ENCODE results near the gene FAM217B. TPM values are rescaled to one million over a fixed set of nuclear protein-coding genes. Genes with fewer than 3 reads are reported as not detected.

The FAM217B gene
- polyA plus RNA-seq, 6 donors from 2014 or later: 12.0 to 25.1 (median 17.5) TPM

DNA sequence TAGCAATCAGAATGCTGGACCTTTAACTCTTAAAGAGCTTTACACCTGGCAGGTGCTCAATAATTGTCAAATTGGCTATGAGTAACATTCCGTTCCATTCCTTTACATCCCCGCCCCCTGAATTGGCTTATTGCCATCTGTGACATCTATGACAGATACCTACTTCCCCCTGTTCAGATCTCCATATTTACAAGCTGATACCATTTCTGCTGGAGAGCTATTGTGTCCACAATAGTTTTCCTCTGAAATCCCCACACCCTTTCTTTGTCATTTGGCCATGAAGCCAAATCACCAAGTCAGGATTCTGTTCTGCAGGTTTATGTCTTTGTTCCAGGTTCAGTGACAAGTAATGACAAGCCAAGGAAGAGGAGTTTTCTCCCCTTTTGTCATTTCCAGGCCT is 21.2 kb downstream of the FAM217B start:
- ATAC-seq (ENCODE audit: low read depth in 2 of 2): no peak
- peaks cover 0 to 12% of the 10 kb centered on the region in 2 donors for H3K36me3 Mint-ChIP-seq
- DNase-seq: no peak

DNA sequence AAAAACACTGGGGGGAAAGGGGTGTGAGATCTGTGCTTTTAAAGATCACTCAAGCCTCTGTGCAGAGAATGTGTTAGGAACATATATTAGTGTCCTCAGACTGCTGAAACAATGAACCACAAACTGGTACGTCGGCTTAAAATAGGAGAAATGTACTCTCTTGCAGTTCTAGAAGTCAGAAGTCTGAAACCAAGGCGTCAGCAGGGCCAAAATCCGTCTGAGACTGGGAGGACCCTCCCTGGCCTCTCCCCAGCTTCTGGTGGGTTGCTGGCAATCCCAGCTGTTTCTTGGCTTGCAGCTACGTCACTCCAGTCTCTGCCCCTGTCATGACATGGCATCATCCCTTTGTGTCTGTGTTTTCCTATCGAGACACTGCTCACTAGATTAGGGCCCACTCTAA is 22.0 kb downstream of the FAM217B start:
- H3K4me3 Mint-ChIP-seq: no peak overlapping the region
- peaks cover 0 to 12% of the 10 kb centered on the region in 2 donors for H3K36me3 Mint-ChIP-seq
- ATAC-seq (ENCODE audit: low read depth in 2 of 2) (no peak), DNase-seq (no peak)
- no peak overlapping the region for H3K27ac Mint-ChIP-seq
- H3K4me1 Mint-ChIP-seq: no peaks in the 10 kb centered on the region
- no peaks in the 10 kb centered on the region for H3K27me3 Mint-ChIP-seq
- H3K9me3 Mint-ChIP-seq: no peaks in the 10 kb centered on the region

More for the DNA sequence above, 21.2 kb downstream of the FAM217B start:
- no peak overlapping the region for H3K27ac Mint-ChIP-seq
- no peaks in the 10 kb centered on the region for H3K4me1 Mint-ChIP-seq
- H3K4me3 Mint-ChIP-seq: no peak overlapping the region
- H3K27me3 Mint-ChIP-seq: no peaks in the 10 kb centered on the region
- H3K9me3 Mint-ChIP-seq: no peaks in the 10 kb centered on the region

DNA sequence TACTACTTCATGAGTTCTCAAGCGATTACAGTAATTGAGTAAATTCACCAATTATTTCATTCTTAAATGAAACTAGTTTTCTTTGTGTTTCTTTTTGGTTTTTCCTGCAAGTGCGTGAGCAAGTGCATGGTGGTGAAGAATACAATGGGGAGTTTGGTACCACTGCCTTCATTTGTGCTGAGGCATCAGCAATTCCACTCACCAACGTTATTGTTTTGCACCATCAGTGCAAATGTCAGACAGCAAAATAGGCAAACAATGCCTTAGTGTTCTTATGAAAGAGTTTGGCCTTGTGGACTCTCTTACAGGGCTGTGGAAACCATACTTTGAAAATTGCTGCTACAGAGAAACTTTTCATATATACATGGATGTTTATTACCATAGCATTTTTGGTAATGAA is 26.2 kb downstream of the FAM217B start:
- H3K4me3 Mint-ChIP-seq: no peak overlapping the region
- H3K27ac Mint-ChIP-seq: no peak overlapping the region
- no peaks in the 10 kb centered on the region for H3K27me3 Mint-ChIP-seq
- ATAC-seq (ENCODE audit: low read depth in 2 of 2) (no peak), DNase-seq (no peak)
- no peaks in the 10 kb centered on the region for H3K9me3 Mint-ChIP-seq
- H3K36me3 Mint-ChIP-seq: peaks cover 0 to 5% of the 10 kb centered on the region in 2 donors
- no peaks in the 10 kb centered on the region for H3K4me1 Mint-ChIP-seq

DNA sequence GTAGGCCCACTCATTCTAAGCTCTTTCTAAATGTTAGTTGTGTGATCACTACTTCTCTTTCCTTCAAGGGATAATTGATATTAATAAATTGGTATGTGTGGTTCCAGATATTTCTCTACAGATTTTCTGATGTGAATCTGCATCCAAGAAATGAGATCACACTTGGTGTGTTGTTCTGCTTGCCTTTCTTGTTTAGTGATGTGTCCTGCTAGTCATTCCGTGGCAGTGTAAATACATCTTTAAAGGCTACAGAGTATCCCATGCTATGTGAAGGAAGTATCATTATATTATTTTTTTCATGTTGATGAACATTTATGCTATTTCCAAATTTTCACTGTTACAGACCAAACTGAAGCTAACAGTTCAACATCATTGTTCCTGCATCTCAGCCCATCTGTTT is 31.2 kb downstream of the FAM217B start:
- Mint-ChIP-seq H3K4me1 (no peaks in the 10 kb centered on the region), H3K9me3 (no peaks in the 10 kb centered on the region), H3K36me3 (no peaks in the 10 kb centered on the region), H3K4me3 (no peak overlapping the region), H3K27ac (no peak overlapping the region), H3K27me3 (peaks cover 0 to 3% (median 0%) of the 10 kb centered on the region in 3 donors)
- no peak for ATAC-seq (ENCODE audit: low read depth in 2 of 2)
- DNase-seq: no peak

DNA sequence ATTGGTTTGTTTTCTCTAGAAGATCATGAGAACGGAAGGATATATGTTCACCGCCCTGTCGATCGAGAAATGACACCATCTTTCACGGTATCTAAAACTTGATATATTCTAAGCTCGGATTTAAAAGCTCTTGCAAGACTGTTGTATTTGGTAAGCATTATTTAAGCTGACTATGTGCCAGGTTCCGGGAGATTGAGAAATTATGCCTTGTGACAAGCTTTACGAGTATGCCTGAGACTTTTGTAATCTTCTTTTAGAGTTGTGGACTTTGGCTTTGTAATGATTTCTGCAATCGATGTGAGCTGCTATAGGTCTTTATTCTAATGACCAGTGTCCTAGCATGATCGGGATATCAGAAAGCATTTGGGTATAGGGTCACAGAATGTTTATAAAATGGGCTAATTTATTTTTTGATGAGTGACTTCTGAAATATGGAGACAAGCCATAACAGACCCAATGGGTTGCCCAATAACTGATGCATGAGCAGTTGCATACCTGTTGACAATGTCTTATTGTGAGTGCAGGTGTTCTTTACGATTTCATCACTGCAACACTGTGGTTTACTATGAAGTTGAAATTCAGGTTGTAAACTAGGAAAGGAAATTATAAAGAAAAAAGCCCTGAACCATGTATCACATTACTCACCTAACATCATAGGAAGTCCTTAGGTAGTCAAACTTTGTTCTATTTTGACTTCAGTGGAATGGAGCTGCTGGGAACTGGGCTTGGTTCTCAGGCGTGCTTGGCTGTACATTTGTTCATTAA is 32.0 kb downstream of the FAM217B start:
- no peaks in the 10 kb centered on the region for H3K9me3 Mint-ChIP-seq

DNA sequence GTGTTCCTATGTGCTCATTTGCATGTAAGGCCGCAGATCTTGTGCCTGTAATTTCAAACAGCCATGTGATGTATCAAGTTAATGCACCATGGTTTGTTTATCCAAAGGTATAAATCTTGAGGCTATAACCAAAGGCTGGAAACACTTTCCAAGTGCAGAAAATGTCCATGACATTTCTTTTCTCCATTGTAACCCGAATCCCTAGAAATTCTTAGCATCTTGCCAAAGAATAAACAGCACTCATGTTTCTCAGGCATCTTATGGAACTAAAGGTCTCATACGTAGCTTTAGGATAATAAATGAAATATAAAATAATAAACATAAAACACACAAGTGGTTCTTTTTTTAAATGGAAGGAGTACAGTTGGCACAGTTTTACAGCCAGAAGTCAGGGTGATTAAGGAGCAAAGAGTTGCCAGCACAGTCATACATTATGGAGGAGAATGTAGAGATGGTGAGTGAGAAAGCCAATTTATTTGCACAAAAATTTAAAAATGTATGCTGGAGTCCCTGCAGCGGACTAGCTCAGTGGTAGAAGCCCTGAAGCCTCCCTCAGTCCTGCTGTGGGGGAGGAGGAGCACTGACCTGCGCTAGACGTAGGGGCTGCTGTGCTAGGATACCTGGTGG is 36.1 kb downstream of the FAM217B start:
- Mint-ChIP-seq H3K4me3 (no peak overlapping the region), H3K36me3 (no peaks in the 10 kb centered on the region), H3K9me3 (peaks cover 0 to 3% (median 0%) of the 10 kb centered on the region in 7 donors), H3K27me3 (peaks cover 0 to 3% (median 0%) of the 10 kb centered on the region in 3 donors), H3K27ac (no peak overlapping the region), H3K4me1 (no peaks in the 10 kb centered on the region)
- DNase-seq (no peak), ATAC-seq (ENCODE audit: low read depth in 2 of 2) (no peak)

More for the DNA sequence above, 32.0 kb downstream of the FAM217B start:
- peak overlapping the region in 1 of 6 donors; percentile 24 for H3K27ac Mint-ChIP-seq
- no peak overlapping the region for H3K4me3 Mint-ChIP-seq
- DNase-seq (no peak), ATAC-seq (ENCODE audit: low read depth in 2 of 2) (no peak)
- H3K27me3 Mint-ChIP-seq: peaks cover 0 to 3% (median 0%) of the 10 kb centered on the region in 3 donors
- H3K36me3 Mint-ChIP-seq: no peaks in the 10 kb centered on the region
- H3K4me1 Mint-ChIP-seq: no peaks in the 10 kb centered on the region

DNA sequence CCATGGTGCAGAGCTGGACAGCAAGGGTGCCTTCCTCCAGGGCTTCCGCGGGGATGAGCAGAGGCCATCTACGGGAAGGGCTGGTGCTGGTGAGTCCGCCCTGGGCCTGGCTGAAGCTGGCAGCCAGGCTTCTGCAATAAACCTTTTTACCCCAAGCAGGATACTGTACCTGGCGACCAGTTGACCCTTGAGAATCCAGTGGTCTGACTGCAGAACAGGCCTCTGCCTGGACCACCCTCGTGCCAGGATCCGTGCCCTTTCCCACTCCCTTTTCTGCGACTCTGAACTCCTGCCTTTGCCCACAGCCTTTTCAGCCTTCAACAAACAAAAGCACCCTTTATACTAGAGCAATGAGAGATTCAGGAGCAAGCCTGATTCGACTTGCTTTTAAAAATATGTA is 36.9 kb downstream of the FAM217B start:
- H3K4me3 Mint-ChIP-seq: no peak overlapping the region
- no peaks in the 10 kb centered on the region for H3K4me1 Mint-ChIP-seq
- H3K27me3 Mint-ChIP-seq: peaks cover 0 to 3% (median 0%) of the 10 kb centered on the region in 3 donors

DNA sequence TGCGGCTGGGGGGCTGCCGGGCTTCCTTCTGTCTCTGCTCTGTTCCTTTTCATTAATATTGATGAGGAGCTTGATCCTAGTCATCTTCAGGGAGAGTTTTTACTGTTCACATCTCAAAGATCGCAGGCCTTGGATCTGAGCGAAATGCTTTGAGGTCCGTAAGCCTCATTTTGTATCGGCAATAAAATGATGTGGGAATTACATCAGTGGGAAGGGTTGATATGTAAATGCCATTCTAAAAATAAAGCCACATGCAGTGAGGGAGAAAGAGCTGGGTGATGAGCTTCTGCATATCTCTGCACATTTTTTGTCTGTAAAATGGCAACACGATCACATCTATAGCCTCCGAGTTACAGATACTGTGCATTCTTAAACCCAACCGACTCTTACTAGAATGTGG is 42.9 kb downstream of the FAM217B start:
- ATAC-seq (ENCODE audit: low read depth in 2 of 2): no peak
- H3K27ac Mint-ChIP-seq: peak overlapping the region in 1 of 6 donors; percentile 2

More for the DNA sequence above, 36.9 kb downstream of the FAM217B start:
- Mint-ChIP-seq H3K36me3 (no peaks in the 10 kb centered on the region), H3K9me3 (peaks cover 0 to 7% (median 0%) of the 10 kb centered on the region in 7 donors), H3K27ac (no peak overlapping the region)
- ATAC-seq (ENCODE audit: low read depth in 2 of 2) (no peak), DNase-seq (no peak)

DNA sequence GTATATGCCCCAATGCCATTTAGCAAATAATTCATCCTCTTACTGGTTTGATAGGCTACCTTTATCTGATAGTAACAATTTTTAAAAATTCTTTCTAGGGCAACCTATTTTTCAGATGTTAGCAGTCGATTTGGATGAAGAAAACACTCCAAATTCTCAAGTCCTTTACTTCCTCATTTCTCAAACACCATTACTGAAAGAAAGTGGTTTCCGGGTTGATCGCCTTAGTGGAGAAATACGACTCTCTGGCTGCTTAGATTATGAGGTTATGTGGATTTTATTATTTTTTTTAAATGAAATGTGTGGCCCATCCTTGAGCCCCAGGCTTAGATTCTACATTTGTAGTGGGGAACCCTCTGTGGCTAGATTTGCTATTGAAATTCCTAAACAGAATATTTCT is 44.4 kb downstream of the FAM217B start:
- no peaks in the 10 kb centered on the region for H3K27me3 Mint-ChIP-seq
- ATAC-seq (ENCODE audit: low read depth in 2 of 2) (peak in 1 of 2 donors; percentile 32), DNase-seq (peak; percentile 2)
- peaks cover 0 to 1% of the 10 kb centered on the region in 2 donors for H3K36me3 Mint-ChIP-seq
- peaks cover 0 to 11% (median 0%) of the 10 kb centered on the region in 7 donors for H3K9me3 Mint-ChIP-seq
- peak overlapping the region in 1 of 8 donors; percentile 61 for H3K4me3 Mint-ChIP-seq
- H3K4me1 Mint-ChIP-seq: peaks cover 6 to 16% (median 10%) of the 10 kb centered on the region in 3 donors
- peak overlapping the region; percentile 8 to 62 (median 18) for H3K27ac Mint-ChIP-seq

More for the DNA sequence above, 42.9 kb downstream of the FAM217B start:
- H3K27me3 Mint-ChIP-seq: no peaks in the 10 kb centered on the region
- peaks cover 6 to 16% (median 10%) of the 10 kb centered on the region in 3 donors for H3K4me1 Mint-ChIP-seq
- no peaks in the 10 kb centered on the region for H3K36me3 Mint-ChIP-seq
- H3K9me3 Mint-ChIP-seq: peaks cover 0 to 11% (median 0%) of the 10 kb centered on the region in 7 donors
- no peak overlapping the region for H3K4me3 Mint-ChIP-seq
- no peak for DNase-seq

DNA sequence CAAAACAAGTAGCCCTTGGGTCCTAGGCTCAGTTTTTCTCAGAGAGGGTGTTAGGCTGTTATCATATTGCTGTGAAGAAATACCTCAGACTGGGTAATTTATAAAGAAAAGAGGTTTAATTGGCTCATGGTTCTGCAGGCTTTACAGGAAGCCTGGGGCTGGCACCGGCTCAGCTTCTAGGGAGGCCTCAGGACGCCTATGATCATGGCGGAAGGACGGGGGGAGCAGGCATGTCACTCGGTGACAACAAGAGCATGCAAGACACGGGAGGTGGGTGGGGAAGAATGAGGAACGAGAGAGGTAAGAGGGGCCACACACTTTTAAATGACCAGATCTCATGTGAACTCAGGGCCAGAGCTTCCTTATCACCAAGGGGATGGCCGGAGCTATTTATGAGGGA is 45.0 kb downstream of the FAM217B start:
- Mint-ChIP-seq H3K36me3 (peaks cover 0 to 7% of the 10 kb centered on the region in 2 donors), H3K27me3 (no peaks in the 10 kb centered on the region), H3K27ac (peak overlapping the region in 2 of 6 donors; percentile 18 to 48), H3K4me1 (peaks cover 6 to 16% (median 10%) of the 10 kb centered on the region in 3 donors), H3K9me3 (peaks cover 0 to 11% (median 0%) of the 10 kb centered on the region in 7 donors), H3K4me3 (peak overlapping the region in 1 of 8 donors; percentile 41)
- DNase-seq (no peak), ATAC-seq (ENCODE audit: low read depth in 2 of 2) (no peak)

DNA sequence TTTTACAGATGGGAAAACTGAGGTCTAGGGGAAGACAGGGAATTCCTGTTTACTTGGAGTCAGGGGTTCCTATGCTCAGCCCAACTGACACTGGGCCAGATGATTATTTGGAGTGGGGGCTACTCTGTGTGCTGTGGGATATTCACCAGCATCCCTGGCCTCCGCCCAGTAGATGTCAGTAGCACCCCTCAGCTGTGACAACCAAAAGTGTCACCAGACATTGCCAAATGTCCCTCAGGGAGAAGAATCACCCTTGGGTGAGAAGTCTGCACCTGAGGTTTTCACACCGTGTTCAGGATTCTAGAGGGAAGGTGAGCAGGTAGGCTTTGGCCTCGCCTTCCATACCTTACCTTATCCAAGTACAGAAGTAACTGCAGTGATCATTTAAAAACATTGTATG is 45.7 kb downstream of the FAM217B start:
- no peaks in the 10 kb centered on the region for H3K27me3 Mint-ChIP-seq
- peaks cover 0 to 7% of the 10 kb centered on the region in 2 donors for H3K36me3 Mint-ChIP-seq
- no peak for ATAC-seq (ENCODE audit: low read depth in 2 of 2)
- peaks cover 6 to 16% (median 10%) of the 10 kb centered on the region in 3 donors for H3K4me1 Mint-ChIP-seq
- H3K9me3 Mint-ChIP-seq: peaks cover 0 to 11% (median 0%) of the 10 kb centered on the region in 7 donors
- DNase-seq: no peak
- no peak overlapping the region for H3K4me3 Mint-ChIP-seq
- no peak overlapping the region for H3K27ac Mint-ChIP-seq

DNA sequence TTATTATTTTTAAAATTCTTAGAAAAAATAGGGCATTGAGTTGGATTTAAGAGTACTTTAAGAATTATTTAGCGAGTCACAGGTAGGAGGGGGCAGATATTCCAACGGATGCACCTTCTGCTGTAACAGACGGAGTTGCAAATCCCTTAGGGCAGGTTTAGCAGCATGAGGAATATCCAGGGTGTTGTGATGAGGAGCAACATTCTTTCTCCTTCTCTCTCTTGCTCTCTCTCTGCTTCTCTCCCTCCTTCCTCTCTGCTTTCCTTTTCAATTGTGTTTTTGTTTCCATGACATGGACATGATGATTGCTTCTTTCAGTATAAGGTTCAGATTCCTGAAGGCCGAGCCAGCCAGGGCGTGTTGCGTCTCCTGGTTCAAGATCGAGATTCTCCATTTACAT is 46.9 kb downstream of the FAM217B start:
- ATAC-seq (ENCODE audit: low read depth in 2 of 2) (no peak), DNase-seq (no peak)
- no peak overlapping the region for H3K4me3 Mint-ChIP-seq
- peaks cover 0 to 7% of the 10 kb centered on the region in 2 donors for H3K36me3 Mint-ChIP-seq
- H3K27me3 Mint-ChIP-seq: no peaks in the 10 kb centered on the region
- H3K9me3 Mint-ChIP-seq: peaks cover 0 to 3% (median 0%) of the 10 kb centered on the region in 7 donors
- H3K27ac Mint-ChIP-seq: peak overlapping the region in 1 of 6 donors; percentile 46
- peaks cover 6 to 16% (median 10%) of the 10 kb centered on the region in 3 donors for H3K4me1 Mint-ChIP-seq

DNA sequence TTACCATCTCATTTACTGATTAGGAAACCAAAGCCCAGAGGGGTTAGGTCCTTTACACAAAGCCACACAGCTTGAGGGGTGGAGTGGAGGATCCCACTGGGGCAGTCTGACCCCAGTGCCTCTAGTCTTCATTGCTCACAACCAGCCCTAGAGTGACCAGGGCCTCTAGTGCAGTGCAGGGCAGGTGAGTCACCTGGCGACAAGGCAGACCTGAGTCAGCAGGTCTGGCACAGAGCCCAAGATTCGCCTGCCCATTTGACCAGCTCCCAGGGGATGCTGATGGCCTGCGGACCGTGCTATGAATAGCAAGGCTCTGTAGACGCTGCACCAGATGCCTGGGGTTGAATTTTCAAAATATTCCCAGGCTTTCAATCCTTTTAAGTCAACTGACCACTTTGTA is 48.0 kb downstream of the FAM217B start:
- Mint-ChIP-seq H3K27ac (no peak overlapping the region), H3K9me3 (peaks cover 0 to 2% (median 0%) of the 10 kb centered on the region in 7 donors), H3K4me1 (peaks cover 6 to 16% (median 10%) of the 10 kb centered on the region in 3 donors), H3K36me3 (peaks cover 0 to 9% of the 10 kb centered on the region in 2 donors), H3K27me3 (no peaks in the 10 kb centered on the region), H3K4me3 (no peak overlapping the region)
- no peak for DNase-seq
- no peak for ATAC-seq (ENCODE audit: low read depth in 2 of 2)
